Nephron (organoid): ENCODE data around the gene PACS2.

Source experiments
- H3K27ac Mint-ChIP-seq, 3 experiments: 2 replicates each; pipeline ENCODE4 v1.8.0; 2020; ENCODE audit warnings: mixed read lengths in 3 of 3, mild to moderate bottlenecking in 2 of 3, moderate library complexity in 1 of 3
- H3K27me3 Mint-ChIP-seq: 2 replicates; pipeline ENCODE4 v1.8.0; 2021; ENCODE audit warnings: low read depth, mild to moderate bottlenecking, moderate library complexity, mixed read lengths
- H3K36me3 Mint-ChIP-seq: 2 replicates; pipeline ENCODE4 v1.8.0; 2020; ENCODE audit warnings: low read depth, mixed read lengths
- H3K4me1 Mint-ChIP-seq: 2 replicates; pipeline ENCODE4 v1.8.0; 2020; ENCODE audit warnings: mixed read lengths
- H3K4me3 Mint-ChIP-seq, 3 experiments: 2 replicates each; pipeline ENCODE4 v1.8.0; 2020; ENCODE audit warnings: mild to moderate bottlenecking in 3 of 3, mixed read lengths in 3 of 3, moderate library complexity in 2 of 3
- H3K9me3 Mint-ChIP-seq: 2 replicates; pipeline ENCODE4 v1.8.0; 2020; ENCODE audit warnings: mixed read lengths
- CTCF ChIP-seq, 3 experiments: fragments of 200-600 bp; sonication (generic); IDR thresholded peaks; one replicate each; pipeline ENCODE4 v1.5.0; 2021; ENCODE audit warnings: antibody characterized with exemption in 3 of 3; ENCODE audit not compliant: unreplicated experiment in 3 of 3

The PACS2 gene

GRCh38 chr14:105335735-105336476 is 21.4 kb downstream of the PACS2 start:
- Mint-ChIP-seq H3K27ac (peak overlapping the region; percentile 33 to 64 (median 54)), H3K4me3 (peak overlapping the region in 1 of 3 experiments; percentile 64), H3K9me3 (peaks cover 4% of the 10 kb centered on the region), H3K36me3 (peaks cover 8% of the 10 kb centered on the region), H3K4me1 (peaks cover 40% of the 10 kb centered on the region), H3K27me3 (no peaks in the 10 kb centered on the region)
- no peak for TF ChIP-seq CTCF (IDR thresholded peaks at IDR 0.05; ENCODE audit: unreplicated experiment in 3 of 3)

GRCh38 chr14:105336477-105337287 is 22.1 kb downstream of the PACS2 start:
- peak overlapping the region in 1 of 3 experiments; percentile 64 for H3K4me3 Mint-ChIP-seq
- TF ChIP-seq CTCF (IDR thresholded peaks at IDR 0.05; ENCODE audit: unreplicated experiment in 3 of 3), result no peak
- H3K4me1 Mint-ChIP-seq, result peaks cover 45% of the 10 kb centered on the region
- peaks cover 3% of the 10 kb centered on the region for H3K27me3 Mint-ChIP-seq
- peak overlapping the region; percentile 33 to 64 (median 54) for H3K27ac Mint-ChIP-seq
- H3K9me3 Mint-ChIP-seq, result peaks cover 3% of the 10 kb centered on the region
- peaks cover 8% of the 10 kb centered on the region for H3K36me3 Mint-ChIP-seq

GRCh38 chr14:105337433-105337832 is 22.9 kb downstream of the PACS2 start:
- peaks cover 3% of the 10 kb centered on the region for H3K27me3 Mint-ChIP-seq
- no peak for TF ChIP-seq CTCF (IDR thresholded peaks at IDR 0.05; ENCODE audit: unreplicated experiment in 3 of 3)
- H3K4me1 Mint-ChIP-seq, result peaks cover 43% of the 10 kb centered on the region
- H3K27ac Mint-ChIP-seq, result no peak overlapping the region
- H3K4me3 Mint-ChIP-seq, result no peak overlapping the region
- H3K9me3 Mint-ChIP-seq, result no peaks in the 10 kb centered on the region
- H3K36me3 Mint-ChIP-seq, result peaks cover 5% of the 10 kb centered on the region

- Mint-ChIP-seq H3K36me3 (peaks cover 8% of the 10 kb centered on the region), H3K27me3 (peaks cover 3% of the 10 kb centered on the region), H3K9me3 (no peaks in the 10 kb centered on the region), H3K27ac (no peak overlapping the region), H3K4me3 (no peak overlapping the region), H3K4me1 (peaks cover 41% of the 10 kb centered on the region)
- no peak for TF ChIP-seq CTCF (IDR thresholded peaks at IDR 0.05; ENCODE audit: unreplicated experiment in 3 of 3)
Measured at GRCh38 chr14:105337966-105338741, 23.6 kb downstream of the PACS2 start.

GRCh38 chr14:105340821-105341733 is 26.5 kb downstream of the PACS2 start:
- TF ChIP-seq CTCF (IDR thresholded peaks at IDR 0.05; ENCODE audit: unreplicated experiment in 3 of 3), result no peak
- Mint-ChIP-seq H3K27ac (peak overlapping the region; percentile 54 to 88 (median 77)), H3K4me1 (peaks cover 47% of the 10 kb centered on the region), H3K4me3 (peak overlapping the region in 1 of 3 experiments; percentile 60), H3K9me3 (peaks cover 5% of the 10 kb centered on the region), H3K36me3 (peaks cover 16% of the 10 kb centered on the region), H3K27me3 (peaks cover 3% of the 10 kb centered on the region)
